HG03575 (cell line): ENCODE data around the gene LPP.

Experiments used
- ATAC-seq: cut with Tn5 transposase; IDR thresholded peaks from one replicate; pipeline ENCODE4 v1.9.1; 2021; ENCODE audit not compliant: unreplicated experiment, insufficient number of reproducible peaks, low FRiP score; ENCODE audit errors: extremely low read depth

Gene LPP

DNA sequence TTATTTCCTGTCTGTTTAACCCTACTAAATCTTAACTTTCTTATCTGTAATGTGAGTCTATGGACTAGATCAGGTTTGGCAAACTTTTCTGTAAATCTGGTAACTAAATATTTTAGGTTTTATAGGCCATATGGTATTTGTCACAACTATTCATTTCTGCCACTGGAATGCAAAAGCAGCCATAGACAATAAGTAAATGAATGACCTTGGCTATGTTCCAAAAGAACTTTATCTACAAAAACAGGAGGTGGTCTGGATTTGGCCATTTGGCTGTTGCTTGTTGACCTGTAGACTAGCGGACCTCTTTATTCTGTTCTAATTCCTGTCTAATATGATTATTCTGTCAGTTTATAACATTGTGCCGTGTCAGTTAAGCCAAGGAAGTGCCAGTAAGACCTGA, 314.2 kb downstream of the LPP start:
- no peak for ATAC-seq

DNA sequence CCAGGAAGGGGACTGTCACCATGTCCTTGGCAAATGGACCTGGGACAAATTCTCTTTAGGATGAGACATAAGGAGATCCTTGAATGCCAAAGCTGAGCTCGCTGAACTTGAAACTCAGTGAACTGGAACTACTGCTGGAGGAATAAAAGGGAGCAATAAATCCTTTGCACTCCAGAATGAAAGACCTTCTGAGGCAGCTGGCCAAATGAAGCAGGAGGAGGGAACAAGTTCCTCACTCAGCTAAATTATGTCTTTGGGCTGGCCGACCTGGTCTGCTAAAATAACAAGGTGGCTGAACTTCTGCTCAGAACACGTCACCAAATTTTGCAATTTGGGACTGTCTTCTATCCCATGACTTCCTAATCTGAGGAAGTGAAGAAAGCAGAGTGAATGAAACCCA, 314.7 kb downstream of the LPP start:
- ATAC-seq: no peak

DNA sequence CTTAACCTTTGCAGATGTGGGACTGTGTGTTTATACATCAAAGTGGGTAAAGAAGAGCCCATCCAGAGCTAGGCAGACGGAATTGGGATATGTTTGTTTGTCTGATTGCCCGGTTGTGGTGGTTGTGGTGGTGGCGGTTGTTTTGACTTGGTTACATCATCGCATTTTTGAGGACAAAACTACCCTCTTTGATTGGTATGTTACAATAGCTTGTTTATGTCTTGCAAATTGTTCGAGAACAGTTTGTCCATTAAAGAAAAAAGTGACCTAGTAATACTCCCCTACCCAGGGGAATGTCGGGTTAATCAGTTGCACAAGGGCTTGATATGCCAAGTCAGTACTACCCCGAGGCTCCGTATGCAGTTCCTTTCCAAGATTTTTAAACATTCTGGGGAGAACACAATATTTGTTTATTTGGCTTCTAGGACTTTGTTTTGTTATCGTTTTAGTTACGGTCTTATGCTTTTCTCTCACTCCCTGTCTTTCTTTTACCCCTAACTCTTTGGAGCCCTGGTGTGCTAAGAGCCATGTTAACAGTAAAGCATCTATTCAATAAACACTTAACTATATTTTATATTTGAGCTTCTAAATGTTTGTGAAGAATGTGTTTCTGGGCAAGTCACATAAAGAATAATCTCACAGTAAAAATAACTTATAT, 315.4 kb downstream of the LPP start:
- ATAC-seq: no peak

DNA sequence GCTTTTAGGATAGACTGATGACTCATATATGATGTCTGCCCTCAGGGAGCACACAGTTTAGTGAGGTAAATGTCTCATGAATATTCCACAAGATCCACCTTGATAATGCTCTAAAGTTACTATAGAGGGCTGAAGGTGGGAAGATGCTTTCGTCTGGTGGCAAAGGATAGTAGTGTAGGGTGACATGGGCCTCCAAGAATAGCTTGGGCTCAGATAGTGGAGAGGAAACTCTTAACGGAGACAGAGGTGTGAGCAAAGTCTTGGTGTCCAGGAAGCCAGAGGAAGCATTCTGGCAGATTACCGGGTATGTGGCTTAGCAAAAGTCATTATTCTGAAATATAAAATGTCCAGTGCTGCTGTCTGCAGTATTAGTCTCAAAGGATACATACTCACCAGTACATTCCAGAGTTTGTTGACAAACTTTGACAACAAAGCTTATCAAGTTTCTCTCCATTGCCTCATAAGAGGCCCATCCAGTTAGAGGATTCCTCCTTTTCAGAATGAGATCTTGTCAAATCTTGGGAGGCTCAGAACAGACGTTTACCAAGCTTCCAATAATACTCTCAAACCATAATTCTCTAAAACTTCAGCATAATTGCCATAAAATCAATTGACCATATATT, 316.7 kb downstream of the LPP start:
- no peak for ATAC-seq

DNA sequence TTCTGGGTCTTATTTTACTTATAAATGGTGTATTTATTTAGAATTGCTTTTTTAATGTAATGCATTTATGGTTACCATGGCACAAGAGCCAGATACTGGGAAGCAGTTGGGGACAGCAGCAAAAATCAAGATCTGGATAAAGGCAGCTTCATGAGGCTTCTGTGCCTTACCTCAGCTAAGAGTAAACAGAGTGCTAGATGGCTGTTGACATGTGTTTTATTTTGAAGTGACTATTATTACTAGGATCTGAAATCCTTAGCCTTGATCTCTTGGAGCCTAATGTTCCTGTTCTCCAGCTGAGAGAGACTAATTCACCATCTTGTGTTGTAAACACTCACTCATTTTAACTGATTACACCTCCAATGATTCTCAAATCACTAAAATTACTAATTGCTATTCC, 317.8 kb downstream of the LPP start:
- no peak for ATAC-seq

DNA sequence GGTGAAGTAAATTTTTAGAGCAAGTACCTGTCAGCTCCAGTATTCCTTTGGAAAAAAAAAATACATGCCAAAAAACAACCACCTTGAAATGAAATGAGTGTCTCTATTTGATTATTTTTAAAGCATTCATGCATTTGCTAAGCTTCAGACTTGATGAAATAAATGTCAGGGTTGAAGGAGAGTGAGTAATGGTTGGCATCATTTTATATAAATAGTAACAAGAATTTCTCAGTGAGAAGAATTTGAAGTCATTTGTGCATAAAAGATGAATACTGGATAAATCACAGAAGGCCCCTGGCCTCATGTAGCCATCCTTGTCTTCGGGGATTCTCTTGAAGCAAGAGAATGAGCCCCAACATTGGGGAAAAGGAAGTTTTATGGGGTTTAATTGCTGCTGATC, 318.4 kb downstream of the LPP start:
- no peak for ATAC-seq

DNA sequence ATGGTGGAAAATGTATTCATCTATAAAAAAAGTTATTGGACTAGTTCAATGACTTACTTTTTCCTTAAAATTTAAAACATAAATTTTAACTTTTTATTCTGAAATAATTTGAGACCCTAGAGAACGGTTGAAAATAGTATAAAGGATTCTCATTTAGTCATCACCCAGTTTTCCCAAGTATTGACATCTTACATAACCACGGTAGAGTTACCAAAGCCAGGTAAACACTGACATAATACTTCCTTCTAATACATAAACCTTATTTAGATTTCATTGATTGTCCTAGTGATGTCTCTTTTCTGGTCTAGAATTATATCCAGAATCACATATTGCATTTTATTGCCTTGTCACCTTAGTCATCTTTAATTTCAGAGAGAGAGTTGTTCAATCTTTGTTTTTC, 319.1 kb downstream of the LPP start:
- no peak for ATAC-seq

DNA sequence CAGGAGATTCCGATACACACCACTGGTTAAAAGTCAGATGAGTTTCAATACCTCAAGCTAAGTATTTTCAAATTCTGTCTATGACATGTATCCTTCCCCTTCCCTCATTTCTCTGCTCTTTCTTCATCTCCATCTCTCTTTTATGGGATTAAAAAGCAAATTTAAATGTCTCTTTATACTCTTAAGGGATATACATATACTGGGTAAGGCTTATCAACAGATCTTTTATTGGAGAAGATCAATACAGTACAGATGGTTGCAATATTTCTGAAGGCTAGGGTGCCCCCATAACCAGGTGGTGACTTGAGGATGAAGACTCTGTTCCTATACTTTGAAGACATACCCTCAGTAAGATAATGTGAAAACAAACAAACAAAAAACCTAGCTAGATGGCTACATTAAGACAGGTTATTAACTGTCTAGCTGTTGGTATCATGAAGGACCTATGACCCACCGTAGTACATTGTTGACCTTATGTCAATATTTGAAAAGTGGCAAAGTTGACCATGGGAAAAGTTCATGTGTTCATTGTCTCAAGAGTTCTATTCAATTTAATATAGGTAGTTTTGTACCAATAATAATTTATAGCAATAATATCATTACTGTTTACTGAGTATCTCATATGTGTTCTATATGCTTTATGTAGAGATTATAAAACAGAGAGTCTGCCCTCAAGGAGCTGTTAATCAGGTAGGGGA, 319.8 kb downstream of the LPP start:
- no peak for ATAC-seq

DNA sequence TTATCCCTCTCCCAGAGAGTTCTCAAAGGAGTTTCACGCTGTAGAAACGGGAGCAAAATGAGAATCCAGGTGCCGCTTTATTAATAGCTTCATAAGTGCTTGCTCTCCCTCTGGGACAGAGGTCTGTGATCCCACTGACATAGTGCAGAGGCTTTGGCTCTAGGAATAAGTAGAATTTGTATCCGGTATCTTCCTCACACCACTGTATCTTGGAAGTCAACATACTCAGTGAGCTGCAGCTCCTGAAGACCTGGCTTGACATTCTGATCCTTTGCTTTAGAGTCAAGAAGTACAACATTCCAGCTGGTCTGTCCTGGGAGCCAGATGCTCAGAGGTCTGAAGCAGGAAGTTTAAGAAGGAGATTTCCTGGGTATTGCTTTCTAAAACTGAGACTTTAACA, 323.0 kb downstream of the LPP start:
- no peak for ATAC-seq

DNA sequence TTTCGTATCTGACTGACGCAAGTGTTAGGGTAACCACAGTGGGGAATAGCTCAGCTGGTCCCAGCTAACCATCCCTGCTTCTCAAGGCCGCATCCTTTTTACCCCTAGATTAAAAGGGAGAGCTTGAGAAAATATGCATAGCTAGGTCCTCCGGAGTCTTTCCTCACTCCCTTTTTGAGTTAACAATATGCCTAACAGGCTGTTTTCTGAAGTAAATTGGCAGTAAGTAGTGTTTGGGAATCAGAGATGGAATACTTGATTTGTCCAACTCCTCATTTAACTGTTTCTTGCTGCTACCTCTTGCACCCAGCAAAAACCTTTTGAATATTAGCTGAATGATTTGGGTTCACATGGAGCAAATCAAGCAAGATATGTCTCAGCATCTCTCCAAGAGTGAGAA, 326.1 kb downstream of the LPP start:
- ATAC-seq: no peak

DNA sequence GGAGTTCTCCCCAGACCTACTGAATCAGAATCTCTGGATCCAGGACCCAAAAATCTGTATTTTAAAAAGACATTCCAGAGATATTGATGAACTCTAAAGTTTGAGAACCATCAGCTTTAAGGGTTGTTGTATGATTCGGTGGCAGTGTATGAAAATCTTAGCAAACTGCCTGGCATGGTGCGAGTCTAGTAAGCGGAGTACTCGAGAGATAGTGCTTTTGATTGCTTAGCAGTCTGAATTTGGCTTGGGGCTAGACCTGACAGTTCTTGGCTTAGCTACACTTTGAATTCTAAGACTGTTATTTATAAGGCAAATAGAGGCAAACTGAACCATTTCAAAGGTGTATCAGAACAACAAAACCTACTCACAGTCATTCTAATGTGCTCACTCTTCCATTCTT, 329.0 kb downstream of the LPP start:
- ATAC-seq: no peak

DNA sequence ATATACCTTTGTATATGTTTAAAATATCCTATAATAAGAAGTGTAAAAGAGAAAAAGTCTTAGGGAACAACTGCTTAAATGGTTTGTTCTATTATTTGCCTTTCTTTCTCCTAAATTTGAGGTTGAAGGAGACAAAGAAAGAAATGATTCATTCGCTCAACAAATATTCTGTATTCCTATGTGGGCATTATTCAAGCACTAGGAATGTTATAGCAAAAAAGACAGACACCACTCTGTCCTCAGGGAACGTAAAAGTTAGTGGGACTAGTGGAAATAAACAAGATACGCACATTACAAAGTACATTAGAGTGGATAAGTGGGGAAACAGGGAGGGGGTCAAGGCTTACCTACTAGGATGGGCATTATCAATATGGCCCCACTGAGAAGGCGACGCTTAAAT, 332.2 kb downstream of the LPP start:
- no peak for ATAC-seq

DNA sequence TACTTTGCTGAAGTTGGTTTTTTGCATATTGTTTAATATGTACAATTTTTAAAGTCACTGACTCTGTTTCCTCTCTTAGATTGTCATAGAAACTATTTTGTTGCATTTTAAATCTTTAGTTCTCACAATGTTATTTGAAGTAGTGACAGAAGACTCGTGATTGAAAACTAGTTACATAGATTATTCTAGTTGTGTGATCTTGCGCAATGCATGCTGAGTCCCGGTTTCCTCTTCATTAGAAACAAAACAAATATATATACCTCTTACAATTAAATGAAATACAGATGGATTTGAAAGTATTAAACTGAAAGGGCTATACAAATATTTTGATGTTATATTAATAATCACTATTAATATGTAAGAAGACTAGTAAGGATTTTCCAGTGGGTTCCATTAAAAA, 333.0 kb downstream of the LPP start:
- ATAC-seq: no peak

DNA sequence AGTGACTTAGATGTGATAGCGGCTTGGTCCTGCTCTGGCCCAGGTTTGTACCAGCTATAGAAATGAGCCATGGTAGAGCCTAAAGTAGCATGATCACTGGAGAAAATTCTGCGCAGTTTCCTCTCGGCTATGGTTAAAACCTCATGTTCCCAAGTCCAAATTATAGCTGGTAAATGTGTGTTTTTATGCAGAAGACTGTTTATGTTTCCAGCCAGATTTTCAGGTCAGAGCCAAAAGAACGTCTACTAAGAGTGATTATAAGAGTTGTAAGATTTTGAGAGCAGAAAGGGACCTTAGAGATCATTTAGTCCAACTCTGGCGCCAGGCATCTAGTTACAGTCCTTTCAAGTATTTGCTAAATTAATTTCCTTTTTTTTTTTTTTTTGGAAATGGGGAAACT, 333.7 kb downstream of the LPP start:
- ATAC-seq: no peak

DNA sequence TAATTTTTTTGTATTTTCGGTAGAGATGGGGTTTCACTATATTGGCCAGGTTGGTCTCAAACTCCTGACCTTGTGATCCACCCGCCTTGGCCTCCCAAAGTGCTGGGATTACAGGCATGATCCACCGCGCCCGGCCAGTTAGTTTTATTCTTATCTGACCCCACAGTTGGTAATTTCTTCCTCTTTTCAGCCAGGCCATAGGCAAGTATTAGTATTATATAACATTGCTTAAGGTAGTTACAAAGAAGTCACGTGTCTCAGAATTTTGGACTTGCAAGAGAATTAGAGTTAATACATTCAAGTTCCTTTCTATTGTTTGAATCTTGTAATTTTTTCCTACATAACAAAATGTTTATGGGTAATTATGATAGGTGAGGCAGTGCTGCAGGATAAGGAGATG, 334.8 kb downstream of the LPP start:
- no peak for ATAC-seq

DNA sequence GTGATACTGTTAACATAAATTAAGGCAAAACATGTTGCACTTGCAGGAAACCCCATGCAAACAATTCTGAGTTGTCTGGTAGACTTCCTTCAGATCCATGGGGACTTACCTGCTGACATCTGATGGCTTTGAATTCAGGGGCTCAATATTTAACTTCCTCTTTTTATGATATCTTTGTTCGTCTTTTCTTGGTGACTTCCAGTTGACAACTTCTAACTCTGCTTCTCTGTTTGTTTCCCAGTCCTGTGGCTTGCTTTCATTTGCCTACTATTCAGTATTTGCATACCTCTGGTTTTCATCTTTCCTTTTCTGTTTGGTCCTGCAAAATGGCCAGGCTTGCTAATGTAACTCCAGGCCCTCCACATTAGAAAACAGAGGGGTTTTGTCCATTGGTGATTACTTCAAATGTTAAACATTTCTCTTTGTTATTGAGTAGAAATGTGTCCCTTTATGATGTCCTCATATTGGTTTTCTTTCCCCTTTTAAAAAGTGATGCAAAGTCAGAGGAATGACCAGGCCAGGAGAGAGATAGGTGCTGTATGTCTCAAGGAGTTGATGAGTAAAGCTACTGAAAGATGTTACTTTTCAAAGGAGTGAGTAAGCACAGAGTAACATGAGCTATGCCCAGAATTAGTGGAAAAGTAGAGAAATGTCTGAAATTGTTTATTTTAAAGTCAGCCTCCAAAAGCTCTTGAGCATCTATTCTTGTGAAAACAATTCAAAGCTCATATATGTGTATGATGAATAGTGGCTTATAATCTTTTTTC, 335.9 kb downstream of the LPP start:
- no peak for ATAC-seq

DNA sequence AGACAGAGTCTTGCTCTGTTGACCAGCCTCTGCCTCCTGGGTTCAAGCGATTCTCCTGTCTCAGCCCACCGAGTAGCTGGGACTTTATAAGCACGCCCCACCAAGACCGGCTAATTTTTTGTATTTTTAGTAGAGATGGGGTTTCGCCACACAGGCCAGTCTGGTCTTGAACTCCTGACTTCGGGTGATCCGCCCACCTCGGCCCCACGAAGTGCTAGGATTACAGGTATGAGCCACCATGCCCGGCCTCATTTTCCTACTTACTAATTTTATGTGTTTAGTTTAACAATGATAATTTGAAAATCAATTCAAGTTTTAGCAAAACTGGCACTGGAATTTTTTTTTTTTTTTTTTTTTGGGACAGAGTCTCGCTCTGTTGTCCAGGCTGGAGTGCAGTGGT, 336.5 kb downstream of the LPP start:
- ATAC-seq: no peak

DNA sequence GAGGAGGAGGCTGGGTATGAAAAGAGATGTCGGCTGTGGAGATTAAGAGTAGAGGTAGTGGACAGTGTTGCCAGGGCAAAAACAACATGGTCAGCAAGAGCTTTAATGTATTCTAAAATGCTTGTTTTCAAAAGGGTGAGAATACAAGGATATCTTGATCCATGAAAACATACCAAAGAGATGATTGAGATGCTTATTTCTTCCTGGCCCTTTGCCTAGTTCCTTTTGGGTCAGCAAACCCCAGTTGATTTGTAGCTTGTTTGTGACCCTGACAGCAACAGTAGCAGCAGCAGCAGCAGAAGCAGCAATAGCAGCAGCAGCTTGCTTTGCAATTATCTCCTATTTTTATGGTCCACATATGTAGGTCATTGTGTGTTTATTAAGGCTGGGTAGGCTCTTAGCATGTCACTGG, 337.3 kb downstream of the LPP start:
- no peak for ATAC-seq

DNA sequence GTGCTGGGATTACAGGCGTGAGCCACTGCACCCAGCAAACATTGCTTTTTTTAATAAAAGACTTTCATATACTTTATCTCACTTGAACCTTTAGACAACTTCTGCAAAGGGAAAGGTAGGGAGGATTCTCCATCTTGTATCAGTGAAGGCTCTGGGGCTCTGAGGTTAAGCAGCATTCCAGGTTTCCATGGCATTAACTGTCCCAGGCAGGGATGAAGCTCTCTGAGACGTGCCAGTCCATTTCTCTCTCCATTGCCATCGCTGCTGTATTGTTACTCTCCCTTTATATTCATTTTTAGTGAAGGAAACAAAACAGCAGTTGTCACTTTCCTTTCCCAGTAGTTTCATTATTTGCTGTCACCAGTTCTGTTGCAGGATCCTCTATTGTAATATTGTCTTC, 342.4 kb downstream of the LPP start:
- ATAC-seq: no peak

DNA sequence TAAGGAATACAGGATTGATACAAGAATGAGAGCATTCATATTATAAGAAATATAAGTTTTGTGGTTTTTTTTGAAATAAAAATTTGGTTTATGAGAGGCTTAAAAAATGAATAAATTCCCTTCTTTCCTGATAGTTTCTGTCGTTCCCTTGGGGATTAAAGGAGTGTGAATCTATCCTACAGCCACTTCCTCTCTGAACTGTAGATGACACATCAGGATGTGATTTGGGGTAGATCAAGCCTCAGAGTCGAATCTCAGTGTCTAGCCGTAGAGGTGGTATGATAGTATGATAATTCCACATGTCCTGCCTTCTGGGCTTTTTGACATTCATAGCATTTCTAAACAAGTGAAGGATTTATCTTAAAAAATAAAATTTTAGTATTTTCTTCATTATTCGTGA, 343.1 kb downstream of the LPP start:
- no peak for ATAC-seq
